ENCODE data around the gene TBC1D12.

DNA sequence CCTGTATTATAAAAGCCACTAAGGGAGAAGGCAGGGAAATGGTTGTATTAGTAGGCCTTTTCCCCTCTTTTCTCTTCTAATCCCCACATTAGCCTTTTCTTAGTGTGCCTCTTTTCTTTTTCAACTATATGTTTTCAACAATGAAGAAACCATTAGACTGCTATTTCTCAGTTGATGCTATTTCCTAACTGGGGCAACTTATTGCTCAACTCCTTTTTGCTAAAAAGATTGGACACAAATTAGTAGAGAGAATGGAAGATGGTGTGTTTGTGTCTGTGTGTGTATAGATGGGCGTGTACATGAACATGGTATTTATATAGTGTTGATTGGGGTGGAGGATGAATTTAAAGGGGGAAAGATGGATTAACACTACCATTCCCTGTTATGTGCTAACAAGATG, 28.4 kb downstream of the TBC1D12 start:
- TF ChIP-seq, protein P1, sequence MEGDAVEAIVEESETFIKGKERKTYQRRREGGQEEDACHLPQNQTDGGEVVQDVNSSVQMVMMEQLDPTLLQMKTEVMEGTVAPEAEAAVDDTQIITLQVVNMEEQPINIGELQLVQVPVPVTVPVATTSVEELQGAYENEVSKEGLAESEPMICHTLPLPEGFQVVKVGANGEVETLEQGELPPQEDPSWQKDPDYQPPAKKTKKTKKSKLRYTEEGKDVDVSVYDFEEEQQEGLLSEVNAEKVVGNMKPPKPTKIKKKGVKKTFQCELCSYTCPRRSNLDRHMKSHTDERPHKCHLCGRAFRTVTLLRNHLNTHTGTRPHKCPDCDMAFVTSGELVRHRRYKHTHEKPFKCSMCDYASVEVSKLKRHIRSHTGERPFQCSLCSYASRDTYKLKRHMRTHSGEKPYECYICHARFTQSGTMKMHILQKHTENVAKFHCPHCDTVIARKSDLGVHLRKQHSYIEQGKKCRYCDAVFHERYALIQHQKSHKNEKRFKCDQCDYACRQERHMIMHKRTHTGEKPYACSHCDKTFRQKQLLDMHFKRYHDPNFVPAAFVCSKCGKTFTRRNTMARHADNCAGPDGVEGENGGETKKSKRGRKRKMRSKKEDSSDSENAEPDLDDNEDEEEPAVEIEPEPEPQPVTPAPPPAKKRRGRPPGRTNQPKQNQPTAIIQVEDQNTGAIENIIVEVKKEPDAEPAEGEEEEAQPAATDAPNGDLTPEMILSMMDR (IDR thresholded peaks at IDR 0.05; ENCODE audit: insufficient read depth, low read length, poor library complexity, severe bottlenecking): no peak
- no peak for TF ChIP-seq EZH2phosphoT487 (conservative IDR thresholded peaks at IDR 0.05; ENCODE audit: low read length)

Measured in SU-DHL-6 (cell line).